Activated CD4-positive, alpha-beta memory T cell treated with anti-CD3 and anti-CD28 coated beads, Interleukin-2, amount 10 ng/mL, durations not matched to agents 7 days and 5 days (primary cell): ENCODE results near the gene CD2. TPM values are rescaled to one million over a fixed set of nuclear protein-coding genes. Genes with fewer than 3 reads are reported as not detected.

Experiments used
- CTCF ChIA-PET: fragments of 350-600 bp; sonication (Branson Sonifier 250); formaldehyde crosslinking; loops from one replicate; lab custom pipeline; 2021; ENCODE audit warnings: antibody characterized with exemption, inconsistent platforms; lab: Charles Lee
- POLR2A ChIA-PET: fragments of 350-600 bp; sonication (Branson Sonifier 250); formaldehyde crosslinking; loops from one replicate; lab custom pipeline; 2021; ENCODE audit warnings: antibody characterized with exemption; lab: Charles Lee
- DNase-seq: peaks from one replicate; pipeline ENCODE4 v3.0.0-alpha.2; 2020
- H3K27ac Mint-ChIP-seq: one replicate; pipeline ENCODE4 v1.8.0; 2021; ENCODE audit warnings: mild to moderate bottlenecking, mixed read lengths
- H3K27me3 Mint-ChIP-seq: one replicate; pipeline ENCODE4 v1.8.0; 2021; ENCODE audit warnings: mixed read lengths
- H3K36me3 Mint-ChIP-seq: one replicate; pipeline ENCODE4 v1.8.0; 2021; ENCODE audit warnings: low read depth, mixed read lengths
- H3K4me1 Mint-ChIP-seq: one replicate; pipeline ENCODE4 v1.8.0; 2021; ENCODE audit warnings: mixed read lengths
- H3K4me3 Mint-ChIP-seq: one replicate; pipeline ENCODE4 v1.8.0; 2021; ENCODE audit warnings: mild to moderate bottlenecking, mixed read lengths
- H3K9me3 Mint-ChIP-seq: one replicate; pipeline ENCODE4 v1.8.0; 2021; ENCODE audit warnings: mixed read lengths
- total RNA-seq, 2 experiments: library from RNA; stranded (reverse); gene quantifications; one replicate each; pipeline ENCODE4 v1.2.3, GENCODE V29; 2021

The CD2 gene
- total RNA-seq, 2 experiments from 2014 or later = 329 to 340 TPM

DNA sequence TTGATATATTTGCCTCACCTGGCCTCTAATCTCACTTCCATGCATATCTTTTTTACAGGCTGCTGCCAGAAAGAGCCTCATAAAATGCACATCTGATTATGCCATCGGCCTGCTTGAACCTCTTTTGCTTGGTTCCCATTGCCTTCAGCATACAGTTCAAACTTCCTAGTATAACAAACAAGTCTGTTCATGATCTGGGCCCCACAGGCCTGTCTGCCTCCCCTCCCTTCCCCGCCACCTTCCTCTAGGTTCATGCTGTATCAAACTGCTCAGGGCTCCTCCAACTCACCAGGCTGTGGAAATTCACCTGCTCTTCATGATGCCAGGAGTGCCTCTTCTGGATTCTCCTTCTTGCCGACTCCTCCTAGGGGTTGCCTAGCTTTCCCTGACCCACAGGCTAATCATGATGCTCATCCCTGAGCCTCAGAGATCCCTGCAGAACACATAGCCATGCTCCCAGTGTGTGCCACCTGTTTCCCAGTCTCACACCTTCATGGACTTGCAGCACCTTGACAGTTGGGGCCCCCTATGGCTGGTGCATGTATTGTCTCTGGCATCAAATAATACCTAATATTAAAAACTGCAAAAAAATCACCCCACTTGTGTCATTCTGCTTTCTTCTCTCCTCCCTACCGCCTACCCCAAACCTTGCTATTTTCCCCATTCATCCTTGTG, 33.7 kb upstream of the CD2 start:
- POLR2A ChIA-PET = no interaction called here
- H3K4me3 Mint-ChIP-seq = no peak overlapping the region
- H3K27me3 Mint-ChIP-seq = peaks cover 7% of the 10 kb centered on the region

GRCh38 chr1:116721039-116721405, 33.2 kb upstream of the CD2 start:
- H3K36me3 Mint-ChIP-seq = no peaks in the 10 kb centered on the region
- no peak for DNase-seq
- peaks cover 6% of the 10 kb centered on the region for H3K4me1 Mint-ChIP-seq
- ChIA-PET CTCF (no interaction called here), POLR2A (no interaction called here)
- H3K27me3 Mint-ChIP-seq = peaks cover 7% of the 10 kb centered on the region
- no peak overlapping the region for H3K27ac Mint-ChIP-seq
- H3K4me3 Mint-ChIP-seq = no peak overlapping the region
- peaks cover 4% of the 10 kb centered on the region for H3K9me3 Mint-ChIP-seq

More for the DNA sequence above, 33.7 kb upstream of the CD2 start:
- no peak overlapping the region for H3K27ac Mint-ChIP-seq
- CTCF ChIA-PET = no interaction called here
- DNase-seq = no peak
- H3K4me1 Mint-ChIP-seq = peaks cover 4% of the 10 kb centered on the region
- peaks cover 4% of the 10 kb centered on the region for H3K9me3 Mint-ChIP-seq
- no peaks in the 10 kb centered on the region for H3K36me3 Mint-ChIP-seq

DNA sequence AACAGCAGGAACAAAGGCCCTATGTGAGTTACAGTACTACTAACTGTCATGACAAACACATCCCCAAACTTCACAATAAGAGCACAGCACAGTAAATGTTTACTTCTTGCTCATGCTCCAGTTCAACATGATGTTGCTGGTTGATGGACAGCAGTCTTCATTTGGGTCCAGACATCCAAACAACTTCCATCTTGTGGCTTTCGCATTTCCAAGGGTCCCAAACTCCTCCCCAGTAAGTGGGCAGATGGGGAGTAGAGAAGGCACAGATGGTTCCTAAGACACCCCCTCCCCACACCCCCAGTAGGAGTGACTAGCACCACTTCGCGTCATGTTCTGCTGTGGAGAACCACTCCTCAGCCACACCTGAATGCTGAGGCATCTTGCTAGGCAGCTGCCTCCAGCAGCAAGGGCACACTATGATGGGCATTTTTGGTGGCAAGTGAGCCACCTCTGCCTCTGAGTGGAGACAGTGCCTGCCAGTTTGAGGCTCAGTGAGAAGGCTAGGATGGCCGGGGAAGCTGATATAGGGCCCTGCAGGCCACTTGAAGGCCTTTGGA, 32.7 kb upstream of the CD2 start:
- ChIA-PET POLR2A (no interaction called here), CTCF (interaction anchor here (1.6 kb wide), 1 partner anchor 213 kb away, joined by 5 read pairs; no protein-coding TSS in a partner anchor)
- Mint-ChIP-seq H3K27ac (no peak overlapping the region), H3K4me1 (peaks cover 10% of the 10 kb centered on the region), H3K27me3 (peaks cover 4% of the 10 kb centered on the region), H3K9me3 (peaks cover 4% of the 10 kb centered on the region), H3K4me3 (no peak overlapping the region), H3K36me3 (no peaks in the 10 kb centered on the region)
- DNase-seq = no peak

DNA sequence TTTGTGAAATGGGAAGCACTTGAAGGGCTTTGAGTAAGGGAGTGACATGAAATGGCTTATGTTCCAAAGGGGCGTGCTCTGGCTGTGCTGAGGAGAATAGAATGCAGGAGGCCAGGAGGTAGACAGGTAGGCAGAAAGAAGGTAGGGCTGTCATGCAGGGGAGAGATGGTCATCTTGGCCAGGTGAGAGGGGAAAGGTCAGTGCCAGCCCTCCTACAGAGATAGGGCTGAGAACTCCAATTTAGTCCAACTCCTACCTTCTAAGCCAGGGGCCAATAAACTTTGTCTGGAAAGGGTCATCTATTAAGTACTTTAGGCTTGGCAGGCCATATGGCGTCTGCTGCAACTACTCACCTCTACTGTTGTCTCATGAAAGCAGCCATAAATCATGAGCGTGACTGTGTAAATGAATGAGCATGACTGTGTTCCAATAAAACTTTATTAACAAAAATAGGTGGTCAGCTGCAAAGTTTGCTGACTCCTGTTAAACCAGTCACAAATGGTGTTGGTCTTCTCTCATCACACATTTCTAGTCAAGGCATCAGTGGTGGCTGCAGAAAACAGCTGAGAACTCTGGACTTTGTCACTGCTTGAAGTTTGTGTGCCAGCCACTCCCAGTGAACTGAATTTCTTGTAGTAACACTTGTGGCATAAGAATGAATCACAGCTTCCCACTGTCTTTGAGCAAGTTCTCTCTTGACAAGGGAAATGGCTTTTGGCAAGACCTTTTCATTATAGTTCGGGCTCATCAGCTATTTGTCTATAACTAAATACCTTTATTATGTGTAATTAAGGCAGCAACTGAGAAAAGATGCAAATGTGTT, 32.0 kb upstream of the CD2 start:
- Mint-ChIP-seq H3K27me3 (no peaks in the 10 kb centered on the region), H3K36me3 (no peaks in the 10 kb centered on the region), H3K9me3 (peaks cover 4% of the 10 kb centered on the region), H3K4me1 (peaks cover 17% of the 10 kb centered on the region), H3K27ac (no peak overlapping the region), H3K4me3 (no peak overlapping the region)
- POLR2A ChIA-PET = interaction anchor here (1.0 to 1.3 kb wide), 3 partner anchors 96 to 338 kb away, joined by 3 read pairs; partner anchors contain the start of gene TTF2
- DNase-seq = no peak
- CTCF ChIA-PET = interaction anchor here (1.2 to 1.9 kb wide), 6 partner anchors 11 to 334 kb away, joined by 3 to 6 read pairs (median 5); no protein-coding TSS in a partner anchor

DNA sequence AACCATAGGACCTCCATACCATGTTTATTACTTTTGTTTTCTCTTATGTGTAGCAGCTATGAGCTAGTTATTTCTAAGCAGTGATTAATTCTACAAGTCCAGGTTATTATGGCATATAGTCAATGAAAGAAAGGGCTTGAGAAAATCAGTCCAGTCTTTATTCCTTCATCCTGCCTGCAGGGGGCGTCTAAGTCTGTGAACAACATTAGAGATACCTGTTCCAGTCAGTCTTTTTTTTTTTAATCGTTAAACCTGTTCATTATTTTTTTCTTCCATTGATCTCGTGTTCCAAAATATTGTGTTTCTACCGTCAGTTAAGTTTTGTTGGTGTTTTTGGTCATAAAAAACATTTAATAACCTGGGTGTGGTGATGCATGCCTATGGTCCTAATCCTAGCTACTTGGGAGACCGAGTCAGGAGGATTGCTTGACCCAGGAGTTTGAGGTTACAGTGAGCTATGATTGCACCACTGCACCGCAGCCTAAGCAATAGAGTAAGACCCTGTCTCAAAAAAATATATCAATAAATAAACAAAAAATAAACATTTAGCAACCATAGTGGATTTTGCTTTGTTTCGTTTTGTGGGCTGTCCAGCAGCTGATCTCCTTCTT, 29.4 kb upstream of the CD2 start:
- ChIA-PET CTCF (interaction anchor here (0.6 to 3.1 kb wide), 34 partner anchors 9 to 586 kb away, joined by 3 to 17 read pairs (median 4); partner anchors contain the start of genes PTGFRN and TTF2), POLR2A (interaction anchor here (0.6 to 1.2 kb wide), 4 partner anchors 12 to 329 kb away, joined by 3 to 7 read pairs (median 3); no protein-coding TSS in a partner anchor)
- Mint-ChIP-seq H3K4me1 (peaks cover 23% of the 10 kb centered on the region), H3K4me3 (no peak overlapping the region), H3K9me3 (peaks cover under 1% of the 10 kb centered on the region), H3K36me3 (no peaks in the 10 kb centered on the region), H3K27ac (no peak overlapping the region), H3K27me3 (no peaks in the 10 kb centered on the region)
- peak; percentile 81 for DNase-seq

GRCh38 chr1:116725798-116726197, 28.4 kb upstream of the CD2 start:
- H3K36me3 Mint-ChIP-seq = no peaks in the 10 kb centered on the region
- no peak for DNase-seq
- ChIA-PET CTCF (interaction anchor here (0.7 to 3.1 kb wide), 27 partner anchors 8 to 411 kb away, joined by 3 to 17 read pairs (median 4); partner anchors contain the start of genes PTGFRN and TTF2), POLR2A (interaction anchor here (0.6 to 1.2 kb wide), 2 partner anchors 11 to 12 kb away, joined by 3 to 7 read pairs; no protein-coding TSS in a partner anchor)
- H3K4me1 Mint-ChIP-seq = peaks cover 23% of the 10 kb centered on the region
- no peak overlapping the region for H3K4me3 Mint-ChIP-seq
- no peak overlapping the region for H3K27ac Mint-ChIP-seq
- no peaks in the 10 kb centered on the region for H3K9me3 Mint-ChIP-seq
- no peaks in the 10 kb centered on the region for H3K27me3 Mint-ChIP-seq

DNA sequence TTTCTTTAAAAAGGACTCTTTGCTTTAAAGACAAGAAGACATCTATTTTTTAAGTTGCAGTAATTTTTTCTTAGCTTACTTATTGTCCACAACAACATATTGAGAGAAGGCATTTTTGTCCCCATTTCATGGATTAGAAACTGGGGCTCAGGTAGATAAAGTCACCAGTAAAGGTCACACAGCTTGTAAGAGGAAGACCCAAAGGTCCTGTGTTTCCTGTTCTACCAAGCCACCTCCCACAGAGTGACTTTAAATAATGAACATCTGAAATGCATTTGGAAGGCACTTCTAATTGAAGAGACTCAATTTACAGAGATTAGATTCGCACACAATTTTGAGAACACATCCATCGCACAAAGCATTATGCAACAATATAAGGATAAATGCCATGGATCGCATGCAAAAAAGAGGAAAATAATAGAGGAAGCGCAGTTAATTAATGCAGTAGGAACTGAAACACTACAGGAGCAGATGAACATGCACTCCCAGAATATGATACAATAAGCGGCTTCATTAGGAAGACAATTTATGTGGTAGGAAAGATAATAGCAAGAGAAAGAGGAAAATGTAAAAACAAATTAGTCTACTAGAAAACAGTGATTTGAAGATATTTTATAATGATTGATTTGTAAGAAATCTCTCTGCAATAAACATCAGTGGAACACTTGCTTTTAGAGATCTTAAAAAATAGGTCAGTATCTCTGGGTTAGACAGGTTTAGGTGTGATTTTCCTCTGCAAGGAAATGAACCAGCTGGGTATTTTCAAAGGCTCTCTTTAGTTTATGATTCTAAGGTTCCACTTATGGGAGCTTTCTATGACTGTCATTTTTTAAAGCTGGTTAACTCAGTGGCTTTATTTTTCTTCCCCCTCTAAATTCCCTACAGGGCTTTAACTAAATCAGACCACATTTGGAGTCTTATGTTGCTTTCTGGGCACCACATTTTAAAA, 27.1 kb upstream of the CD2 start:
- DNase-seq = no peak
- Mint-ChIP-seq H3K4me3 (no peak overlapping the region), H3K36me3 (no peaks in the 10 kb centered on the region), H3K4me1 (peaks cover 23% of the 10 kb centered on the region), H3K27me3 (no peaks in the 10 kb centered on the region), H3K27ac (no peak overlapping the region), H3K9me3 (no peaks in the 10 kb centered on the region)
- CTCF ChIA-PET = interaction anchor here (0.8 to 3.1 kb wide), 9 partner anchors 10 to 333 kb away, joined by 3 to 17 read pairs (median 4); partner anchors contain the start of gene TTF2
- POLR2A ChIA-PET = interaction anchor here (1.1 to 1.8 kb wide), 4 partner anchors 11 to 333 kb away, joined by 3 to 7 read pairs (median 4); partner anchors contain the start of gene TTF2

- Mint-ChIP-seq H3K36me3 (no peaks in the 10 kb centered on the region), H3K27ac (no peak overlapping the region), H3K4me1 (peaks cover 22% of the 10 kb centered on the region), H3K4me3 (no peak overlapping the region), H3K9me3 (no peaks in the 10 kb centered on the region), H3K27me3 (no peaks in the 10 kb centered on the region)
- CTCF ChIA-PET = no interaction called here
- DNase-seq = no peak
- POLR2A ChIA-PET = no interaction called here
These were observed 22.8 kb upstream of the CD2 start for GRCh38 chr1:116731439-116731838.

DNA sequence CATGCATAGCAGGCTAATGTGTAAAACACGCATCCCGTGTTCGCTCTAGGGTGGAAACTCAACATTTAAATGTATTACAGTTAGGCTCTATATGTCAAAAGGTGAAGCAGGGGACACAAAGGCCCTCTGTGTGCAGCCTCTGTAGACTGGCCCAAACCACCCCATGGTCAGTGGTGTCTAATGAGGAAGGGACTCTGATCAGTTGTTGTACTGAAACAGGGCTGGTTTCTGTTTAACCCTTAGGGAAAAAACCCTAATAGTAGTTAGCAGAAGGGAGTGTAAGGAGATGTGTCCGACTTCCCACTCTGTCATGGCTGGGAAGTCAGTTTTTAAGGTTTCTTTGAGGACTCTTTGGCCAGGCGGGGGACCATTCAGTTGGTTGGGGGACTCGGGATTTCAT, 21.5 kb upstream of the CD2 start:
- no peaks in the 10 kb centered on the region for H3K27me3 Mint-ChIP-seq
- no peak overlapping the region for H3K4me3 Mint-ChIP-seq
- DNase-seq = no peak
- POLR2A ChIA-PET = interaction anchor here (1.2 to 2.7 kb wide), 3 partner anchors 31 to 327 kb away, joined by 4 to 12 read pairs (median 11); partner anchors contain the start of gene TTF2
- CTCF ChIA-PET = interaction anchor here (1.1 to 3.4 kb wide), 6 partner anchors 8 to 324 kb away, joined by 3 to 14 read pairs (median 7); no protein-coding TSS in a partner anchor
- no peaks in the 10 kb centered on the region for H3K36me3 Mint-ChIP-seq
- no peak overlapping the region for H3K27ac Mint-ChIP-seq
- no peaks in the 10 kb centered on the region for H3K9me3 Mint-ChIP-seq
- peaks cover 23% of the 10 kb centered on the region for H3K4me1 Mint-ChIP-seq

GRCh38 chr1:116733476-116734365, 20.5 kb upstream of the CD2 start:
- Mint-ChIP-seq H3K27ac (no peak overlapping the region), H3K9me3 (no peaks in the 10 kb centered on the region), H3K36me3 (no peaks in the 10 kb centered on the region), H3K4me1 (peaks cover 30% of the 10 kb centered on the region), H3K4me3 (no peak overlapping the region), H3K27me3 (no peaks in the 10 kb centered on the region)
- no peak for DNase-seq
- POLR2A ChIA-PET = interaction anchor here (1.0 to 2.7 kb wide), 4 partner anchors 30 to 326 kb away, joined by 3 to 12 read pairs (median 7); partner anchors contain the start of gene TTF2
- CTCF ChIA-PET = interaction anchor here (0.7 to 3.4 kb wide), 10 partner anchors 9 to 323 kb away, joined by 3 to 14 read pairs (median 4); no protein-coding TSS in a partner anchor
